ENCODE measurements around the gene RFTN1.

DNA sequence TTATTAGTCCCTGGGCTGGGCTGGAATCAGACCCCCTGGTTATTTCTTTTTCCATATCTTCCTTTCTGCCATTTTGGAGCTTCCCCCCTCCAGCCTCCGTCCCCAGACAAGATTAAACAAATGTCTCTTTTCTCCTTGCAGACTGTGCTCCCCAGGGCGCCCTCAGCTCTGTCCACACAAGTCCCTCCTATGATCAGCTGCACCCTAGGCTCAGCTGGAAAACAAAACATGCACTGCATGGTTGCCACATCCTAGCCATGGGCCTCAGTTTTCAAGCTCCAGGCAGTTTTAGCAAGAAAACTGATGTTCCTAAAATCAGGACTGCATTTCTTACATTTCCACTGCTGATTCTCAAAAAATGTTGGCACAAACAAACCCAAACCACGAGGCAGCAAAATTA is 23.5 kb upstream of the RFTN1 start:
- TF ChIP-seq, protein P1, sequence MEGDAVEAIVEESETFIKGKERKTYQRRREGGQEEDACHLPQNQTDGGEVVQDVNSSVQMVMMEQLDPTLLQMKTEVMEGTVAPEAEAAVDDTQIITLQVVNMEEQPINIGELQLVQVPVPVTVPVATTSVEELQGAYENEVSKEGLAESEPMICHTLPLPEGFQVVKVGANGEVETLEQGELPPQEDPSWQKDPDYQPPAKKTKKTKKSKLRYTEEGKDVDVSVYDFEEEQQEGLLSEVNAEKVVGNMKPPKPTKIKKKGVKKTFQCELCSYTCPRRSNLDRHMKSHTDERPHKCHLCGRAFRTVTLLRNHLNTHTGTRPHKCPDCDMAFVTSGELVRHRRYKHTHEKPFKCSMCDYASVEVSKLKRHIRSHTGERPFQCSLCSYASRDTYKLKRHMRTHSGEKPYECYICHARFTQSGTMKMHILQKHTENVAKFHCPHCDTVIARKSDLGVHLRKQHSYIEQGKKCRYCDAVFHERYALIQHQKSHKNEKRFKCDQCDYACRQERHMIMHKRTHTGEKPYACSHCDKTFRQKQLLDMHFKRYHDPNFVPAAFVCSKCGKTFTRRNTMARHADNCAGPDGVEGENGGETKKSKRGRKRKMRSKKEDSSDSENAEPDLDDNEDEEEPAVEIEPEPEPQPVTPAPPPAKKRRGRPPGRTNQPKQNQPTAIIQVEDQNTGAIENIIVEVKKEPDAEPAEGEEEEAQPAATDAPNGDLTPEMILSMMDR (IDR thresholded peaks at IDR 0.05), result no peak
- TF ChIP-seq EZH2 (IDR thresholded peaks at IDR 0.05; ENCODE audit: borderline replicate concordance, insufficient read depth, low read depth, low read length, poor library complexity, severe bottlenecking), result no peak
